WI38 (cell line): ENCODE measurements around the gene APBA1.

ENCODE experiments used
- H3K4me3 ChIP-seq: 2 replicates; pipeline ENCODE4 v1.5.1; 2011; ENCODE audit warnings: low read depth, mild to moderate bottlenecking, control low read depth, low read length
- TF ChIP-seq, protein P1 (sequence below): IDR thresholded peaks from 2 replicates; pipeline ENCODE4 v1.5.1; 2012; ENCODE audit warnings: low read depth, mild to moderate bottlenecking, control low read depth, low read length

Gene APBA1

DNA sequence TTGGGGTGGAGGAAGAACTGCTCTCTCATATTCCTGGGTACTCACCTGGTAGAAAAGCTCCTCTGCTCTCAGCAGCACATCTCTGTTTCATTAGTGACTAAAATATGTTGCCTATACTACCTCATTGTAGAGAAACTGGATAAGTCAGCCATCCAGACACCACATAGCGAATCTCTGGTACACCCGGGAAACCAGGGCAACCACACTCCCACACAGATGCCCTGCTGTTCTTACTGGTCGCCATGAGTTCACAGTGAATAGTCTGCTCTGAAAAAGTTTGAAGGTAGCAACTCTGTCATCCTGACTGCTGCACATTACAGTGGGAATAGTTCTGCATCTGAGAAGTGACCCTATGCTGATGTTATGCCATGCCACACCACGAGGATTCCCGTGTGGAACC, 212.2 kb downstream of the APBA1 start:
- TF ChIP-seq, protein P1, sequence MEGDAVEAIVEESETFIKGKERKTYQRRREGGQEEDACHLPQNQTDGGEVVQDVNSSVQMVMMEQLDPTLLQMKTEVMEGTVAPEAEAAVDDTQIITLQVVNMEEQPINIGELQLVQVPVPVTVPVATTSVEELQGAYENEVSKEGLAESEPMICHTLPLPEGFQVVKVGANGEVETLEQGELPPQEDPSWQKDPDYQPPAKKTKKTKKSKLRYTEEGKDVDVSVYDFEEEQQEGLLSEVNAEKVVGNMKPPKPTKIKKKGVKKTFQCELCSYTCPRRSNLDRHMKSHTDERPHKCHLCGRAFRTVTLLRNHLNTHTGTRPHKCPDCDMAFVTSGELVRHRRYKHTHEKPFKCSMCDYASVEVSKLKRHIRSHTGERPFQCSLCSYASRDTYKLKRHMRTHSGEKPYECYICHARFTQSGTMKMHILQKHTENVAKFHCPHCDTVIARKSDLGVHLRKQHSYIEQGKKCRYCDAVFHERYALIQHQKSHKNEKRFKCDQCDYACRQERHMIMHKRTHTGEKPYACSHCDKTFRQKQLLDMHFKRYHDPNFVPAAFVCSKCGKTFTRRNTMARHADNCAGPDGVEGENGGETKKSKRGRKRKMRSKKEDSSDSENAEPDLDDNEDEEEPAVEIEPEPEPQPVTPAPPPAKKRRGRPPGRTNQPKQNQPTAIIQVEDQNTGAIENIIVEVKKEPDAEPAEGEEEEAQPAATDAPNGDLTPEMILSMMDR = no peak
- no peak overlapping the region for H3K4me3 ChIP-seq

GRCh38 chr9:69458176-69458575, 214.0 kb downstream of the APBA1 start:
- TF ChIP-seq, protein P1 = no peak
- no peak overlapping the region for H3K4me3 ChIP-seq

- H3K4me3 ChIP-seq = no peak overlapping the region
- TF ChIP-seq, protein P1 = no peak
Observed at GRCh38 chr9:69456201-69456600, 216.0 kb downstream of the APBA1 start.

DNA sequence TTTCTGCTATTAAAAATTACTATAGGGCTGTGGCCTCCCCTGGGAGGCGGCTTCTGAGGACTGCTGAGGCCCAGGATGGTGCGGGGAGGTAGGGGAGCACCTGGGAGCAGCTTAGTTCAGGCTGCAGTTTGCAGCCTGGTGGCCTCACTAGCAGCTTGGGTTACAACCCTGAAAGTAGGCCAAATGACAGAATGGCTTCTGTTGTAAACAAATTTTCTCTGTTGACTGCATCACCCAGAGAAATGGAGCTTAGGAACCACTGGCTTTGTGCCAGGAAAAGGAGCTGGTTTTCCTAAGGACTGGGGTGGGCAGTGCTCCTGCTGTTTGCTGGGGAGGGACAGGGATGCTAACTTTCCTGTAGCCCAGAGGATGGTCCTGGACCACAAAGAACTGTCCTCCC, 216.9 kb downstream of the APBA1 start:
- TF ChIP-seq, protein P1 = no peak
- H3K4me3 ChIP-seq = no peak overlapping the region

- TF ChIP-seq, protein P1 = no peak
- H3K4me3 ChIP-seq = no peak overlapping the region
Observed at GRCh38 chr9:69454321-69454720, 217.8 kb downstream of the APBA1 start.

- TF ChIP-seq, protein P1 = no peak
- no peak overlapping the region for H3K4me3 ChIP-seq
Observed at GRCh38 chr9:69453746-69454145, 218.4 kb downstream of the APBA1 start.

DNA sequence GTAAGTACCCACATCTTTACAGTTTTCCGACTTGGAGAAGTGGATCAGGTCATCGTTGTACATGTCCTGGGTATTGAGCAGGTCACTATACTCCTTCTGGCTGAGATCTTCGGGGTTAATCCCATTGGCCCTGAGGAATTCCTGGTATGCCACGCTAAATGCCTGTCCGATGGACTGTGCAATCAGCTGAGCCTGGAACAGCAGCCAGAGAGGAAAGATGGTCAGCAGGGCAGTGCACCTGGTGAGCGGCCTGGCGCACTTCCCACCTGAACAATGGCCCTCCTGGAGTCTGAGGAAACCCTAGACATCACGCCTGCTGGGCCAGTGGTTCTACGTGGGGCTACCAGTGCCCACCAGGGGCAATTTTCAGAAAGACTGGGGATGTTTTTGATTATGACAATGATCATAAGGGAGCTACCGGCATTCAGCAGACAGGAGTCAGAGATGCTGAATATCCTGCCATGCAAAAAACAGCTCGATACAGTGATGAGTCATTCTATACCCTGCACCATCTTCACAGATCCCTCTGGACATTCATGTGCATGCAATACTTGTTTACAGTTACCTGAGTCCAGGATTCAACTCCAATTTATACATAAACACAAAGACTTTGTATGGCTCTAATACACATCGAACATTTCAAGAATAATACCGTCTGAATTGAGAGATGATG, 219.9 kb downstream of the APBA1 start:
- H3K4me3 ChIP-seq = no peak overlapping the region
- TF ChIP-seq, protein P1 = no peak
